ENCODE results near the gene RILPL2.
"Not testable (repeated sequence)": the region's sequence is repeated elsewhere in the genome, so short reads cannot be mapped to it uniquely, and the experiment has no call there.

RILPL2 gene

GRCh38 chr12:123384318-123384993, 52.0 kb downstream of the RILPL2 start:
- no peak for DNase-seq (ENCODE audit: low read depth, low spot score)
- whole genome bisulfite sequencing (ENCODE audit: insufficient coverage, insufficient read length) = no CpG with 5 or more reads among the region's 41 CpGs
- Histone ChIP-seq H3K27me3 (ENCODE audit: control insufficient read depth, insufficient read depth, low read length) (peaks cover 2% of the 10 kb centered on the region; the same call in 1 of the 2 replicates), H3K9me3 (ENCODE audit: control insufficient read depth, insufficient read depth, low read length) (no peaks in the 10 kb centered on the region), H3K4me1 (ENCODE audit: control insufficient read depth, insufficient read depth, low read length) (peaks cover 2% of the 10 kb centered on the region; the same call in 1 of the 2 replicates), H3K27ac (ENCODE audit: low read length) (no peak overlapping the region), H3K36me3 (ENCODE audit: control insufficient read depth, insufficient read depth, low read length) (no peaks in the 10 kb centered on the region), H3K4me3 (ENCODE audit: low read length) (peak overlapping the region; percentile 80)

- Histone ChIP-seq H3K27ac (ENCODE audit: low read length) (no peak overlapping the region), H3K27me3 (ENCODE audit: control insufficient read depth, insufficient read depth, low read length) (no peaks in the 10 kb centered on the region; the same call in 1 of the 2 replicates), H3K4me1 (ENCODE audit: control insufficient read depth, insufficient read depth, low read length) (no peaks in the 10 kb centered on the region), H3K4me3 (ENCODE audit: low read length) (no peak overlapping the region), H3K9me3 (ENCODE audit: control insufficient read depth, insufficient read depth, low read length) (no peaks in the 10 kb centered on the region), H3K36me3 (ENCODE audit: control insufficient read depth, insufficient read depth, low read length) (no peaks in the 10 kb centered on the region)
- DNase-seq (ENCODE audit: low read depth, low spot score) = no peak
- WGBS (ENCODE audit: insufficient coverage, insufficient read length) = no CpG with 5 or more reads among the region's 14 CpGs
These were observed 53.8 kb downstream of the RILPL2 start for GRCh38 chr12:123382684-123383083.

- Histone ChIP-seq H3K27ac (ENCODE audit: low read length) (no peak overlapping the region), H3K36me3 (ENCODE audit: control insufficient read depth, insufficient read depth, low read length) (no peaks in the 10 kb centered on the region), H3K4me3 (ENCODE audit: low read length) (no peak overlapping the region), H3K27me3 (ENCODE audit: control insufficient read depth, insufficient read depth, low read length) (no peaks in the 10 kb centered on the region), H3K4me1 (ENCODE audit: control insufficient read depth, insufficient read depth, low read length) (no peaks in the 10 kb centered on the region), H3K9me3 (ENCODE audit: control insufficient read depth, insufficient read depth, low read length) (no peaks in the 10 kb centered on the region)
- DNase-seq (ENCODE audit: low read depth, low spot score) = no peak
- no CpG with 5 or more reads among the region's 5 CpGs for WGBS (ENCODE audit: insufficient coverage, insufficient read length)
These were observed 57.1 kb downstream of the RILPL2 start for GRCh38 chr12:123379391-123379790.

GRCh38 chr12:123372415-123372814, 64.1 kb downstream of the RILPL2 start:
- H3K4me3 ChIP-seq (ENCODE audit: low read length); DNase-seq (ENCODE audit: low read depth, low spot score); H3K36me3 ChIP-seq (ENCODE audit: control insufficient read depth, insufficient read depth, low read length); H3K4me1 ChIP-seq (ENCODE audit: control insufficient read depth, insufficient read depth, low read length); H3K27me3 ChIP-seq (ENCODE audit: control insufficient read depth, insufficient read depth, low read length); H3K27ac ChIP-seq (ENCODE audit: low read length); H3K9me3 ChIP-seq (ENCODE audit: control insufficient read depth, insufficient read depth, low read length): not testable (repeated sequence)
- WGBS (ENCODE audit: insufficient coverage, insufficient read length) = no CpG with 5 or more reads among the region's 5 CpGs

GRCh38 chr12:123371667-123372368, 64.7 kb downstream of the RILPL2 start:
- H3K9me3 ChIP-seq (ENCODE audit: control insufficient read depth, insufficient read depth, low read length); H3K36me3 ChIP-seq (ENCODE audit: control insufficient read depth, insufficient read depth, low read length); DNase-seq (ENCODE audit: low read depth, low spot score); H3K27me3 ChIP-seq (ENCODE audit: control insufficient read depth, insufficient read depth, low read length); H3K27ac ChIP-seq (ENCODE audit: low read length); H3K4me1 ChIP-seq (ENCODE audit: control insufficient read depth, insufficient read depth, low read length); H3K4me3 ChIP-seq (ENCODE audit: low read length): not testable (repeated sequence)
- WGBS (ENCODE audit: insufficient coverage, insufficient read length) = no CpG with 5 or more reads among the region's 48 CpGs

- Histone ChIP-seq H3K9me3 (ENCODE audit: control insufficient read depth, insufficient read depth, low read length) (no peaks in the 10 kb centered on the region), H3K4me3 (ENCODE audit: low read length) (no peak overlapping the region), H3K27ac (ENCODE audit: low read length) (no peak overlapping the region), H3K36me3 (ENCODE audit: control insufficient read depth, insufficient read depth, low read length) (no peaks in the 10 kb centered on the region), H3K27me3 (ENCODE audit: control insufficient read depth, insufficient read depth, low read length) (no peaks in the 10 kb centered on the region), H3K4me1 (ENCODE audit: control insufficient read depth, insufficient read depth, low read length) (no peaks in the 10 kb centered on the region)
- WGBS (ENCODE audit: insufficient coverage, insufficient read length) = no CpG with 5 or more reads among the region's 5 CpGs
- no peak for DNase-seq (ENCODE audit: low read depth, low spot score)
These were observed 67.3 kb downstream of the RILPL2 start for GRCh38 chr12:123369229-123369628.

- not testable (repeated sequence) for H3K4me3 ChIP-seq (ENCODE audit: low read length); H3K9me3 ChIP-seq (ENCODE audit: control insufficient read depth, insufficient read depth, low read length); DNase-seq (ENCODE audit: low read depth, low spot score); H3K27me3 ChIP-seq (ENCODE audit: control insufficient read depth, insufficient read depth, low read length); H3K27ac ChIP-seq (ENCODE audit: low read length); H3K36me3 ChIP-seq (ENCODE audit: control insufficient read depth, insufficient read depth, low read length); H3K4me1 ChIP-seq (ENCODE audit: control insufficient read depth, insufficient read depth, low read length)
- WGBS (ENCODE audit: insufficient coverage, insufficient read length) = no CpG with 5 or more reads among the region's 7 CpGs
These were observed 68.1 kb downstream of the RILPL2 start for GRCh38 chr12:123368431-123368830.

- Histone ChIP-seq H3K9me3 (ENCODE audit: control insufficient read depth, insufficient read depth, low read length) (no peaks in the 10 kb centered on the region), H3K36me3 (ENCODE audit: control insufficient read depth, insufficient read depth, low read length) (no peaks in the 10 kb centered on the region), H3K4me3 (ENCODE audit: low read length) (no peak overlapping the region), H3K4me1 (ENCODE audit: control insufficient read depth, insufficient read depth, low read length) (no peaks in the 10 kb centered on the region), H3K27ac (ENCODE audit: low read length) (no peak overlapping the region), H3K27me3 (ENCODE audit: control insufficient read depth, insufficient read depth, low read length) (no peaks in the 10 kb centered on the region)
- DNase-seq (ENCODE audit: low read depth, low spot score) = no peak
- no CpG with 5 or more reads among the region's 4 CpGs for WGBS (ENCODE audit: insufficient coverage, insufficient read length)
These were observed 69.0 kb downstream of the RILPL2 start for GRCh38 chr12:123367511-123367910.

All from iPS DF 6.9 (cell line).